BE2C (cell line): ENCODE results near the gene GAB4.
"Not testable (repeated sequence)": the region's sequence is repeated elsewhere in the genome, so short reads cannot be mapped to it uniquely, and the experiment has no call there.

Experiments used
- DNase-seq: peaks from one replicate; pipeline ENCODE4 v3.0.0-alpha.2; 2020
- H3K27me3 ChIP-seq: fragments of 250-450 bp; sonication (Bioruptor Pico); 2 replicates; pipeline ENCODE4 v1.5.1; 2020; ENCODE audit warnings: mild to moderate bottlenecking
- H3K36me3 ChIP-seq: fragments of 250-450 bp; sonication (Bioruptor Pico); 2 replicates; pipeline ENCODE4 v1.5.1; 2020; ENCODE audit warnings: mild to moderate bottlenecking
- H3K4me1 ChIP-seq: fragments of 250-450 bp; sonication (Bioruptor Pico); 2 replicates; pipeline ENCODE4 v1.5.1; 2020
- H3K4me3 ChIP-seq: 2 replicates; pipeline ENCODE4 v1.5.1; 2011; ENCODE audit warnings: low read depth, low read length
- H3K9me3 ChIP-seq: fragments of 250-450 bp; sonication (Bioruptor Pico); 2 replicates; pipeline ENCODE4 v1.5.1; 2020
- CTCF ChIP-seq: IDR thresholded peaks from 2 replicates; pipeline ENCODE4 v1.5.1; 2012; ENCODE audit warnings: mild to moderate bottlenecking, low read depth, low read length

The GAB4 gene

DNA sequence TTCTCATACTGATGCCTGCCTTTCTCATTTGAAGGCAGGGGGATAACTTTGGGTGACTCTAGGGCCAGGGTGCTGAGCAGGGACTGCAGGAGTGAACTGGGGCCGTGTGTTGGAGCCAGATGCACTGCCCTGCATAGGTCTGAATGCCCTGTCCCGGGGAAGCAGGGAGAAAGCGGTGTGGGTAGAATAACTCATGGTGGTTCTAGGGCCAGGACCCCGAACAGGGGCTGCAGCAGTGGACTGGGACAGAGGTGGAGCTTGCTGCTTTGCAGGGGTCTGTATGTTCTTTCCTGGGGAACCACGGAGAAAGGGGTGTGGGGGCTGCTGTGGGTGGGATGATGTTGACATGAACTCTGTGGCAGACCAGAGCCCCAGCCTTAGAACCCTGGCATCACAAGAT, 52.9 kb downstream of the GAB4 start:
- TF ChIP-seq CTCF: no peak
- Histone ChIP-seq H3K9me3 (no peaks in the 10 kb centered on the region), H3K4me1 (no peaks in the 10 kb centered on the region), H3K4me3 (no peak overlapping the region), H3K27me3 (no peaks in the 10 kb centered on the region), H3K36me3 (no peaks in the 10 kb centered on the region)
- no peak for DNase-seq

DNA sequence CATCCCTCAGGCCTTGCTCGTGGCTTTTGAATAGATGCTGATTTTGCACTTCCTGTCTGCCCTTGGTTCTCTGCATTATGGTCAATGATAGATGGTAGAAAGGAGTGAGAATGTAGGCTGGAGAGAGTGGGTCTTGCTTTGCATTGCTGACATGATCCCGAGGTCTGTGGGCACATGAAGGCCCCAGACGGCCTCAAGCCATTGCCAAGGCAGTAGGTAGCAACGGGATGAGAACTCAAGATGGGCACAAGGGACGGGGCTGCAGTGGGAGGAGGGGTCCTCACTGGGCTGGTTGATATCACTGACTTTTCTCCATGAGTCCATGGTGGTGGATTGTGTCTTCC, 54.0 kb downstream of the GAB4 start:
- Histone ChIP-seq H3K27me3 (no peaks in the 10 kb centered on the region), H3K36me3 (no peaks in the 10 kb centered on the region), H3K9me3 (no peaks in the 10 kb centered on the region), H3K4me3 (no peak overlapping the region), H3K4me1 (no peaks in the 10 kb centered on the region)
- DNase-seq: no peak
- no peak for TF ChIP-seq CTCF

GRCh38 chr22:16953206-16954059, 54.6 kb downstream of the GAB4 start:
- Histone ChIP-seq H3K4me1 (no peaks in the 10 kb centered on the region), H3K36me3 (no peaks in the 10 kb centered on the region), H3K27me3 (no peaks in the 10 kb centered on the region), H3K9me3 (no peaks in the 10 kb centered on the region), H3K4me3 (no peak overlapping the region)
- no peak for DNase-seq
- TF ChIP-seq CTCF: no peak

DNA sequence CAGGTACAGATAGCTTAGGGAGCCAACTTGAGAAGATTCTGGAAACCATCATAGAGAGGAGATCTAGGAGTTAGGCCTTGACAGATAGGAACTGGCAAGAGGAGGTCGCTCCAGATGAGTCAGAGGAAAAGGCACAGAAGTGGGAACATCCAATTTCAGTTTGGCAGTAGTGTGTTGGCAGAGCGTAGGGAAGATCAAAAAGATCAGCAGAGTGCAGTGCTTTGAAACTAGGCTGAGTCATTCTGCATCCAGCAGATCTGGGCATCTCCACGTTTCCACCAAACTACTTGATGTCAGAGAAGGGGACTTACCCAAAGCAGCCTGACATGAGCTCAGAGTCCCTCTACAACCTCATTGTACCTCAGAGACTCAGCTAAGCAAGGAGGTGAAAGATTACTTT, 58.5 kb downstream of the GAB4 start:
- no peak overlapping the region for H3K4me3 ChIP-seq
- no peaks in the 10 kb centered on the region for H3K27me3 ChIP-seq
- DNase-seq: no peak
- no peaks in the 10 kb centered on the region; the same call in 1 of the 2 replicates for H3K9me3 ChIP-seq
- TF ChIP-seq CTCF: no peak
- H3K36me3 ChIP-seq: no peaks in the 10 kb centered on the region
- H3K4me1 ChIP-seq: no peaks in the 10 kb centered on the region

- H3K27me3 ChIP-seq: no peaks in the 10 kb centered on the region
- no peaks in the 10 kb centered on the region for H3K9me3 ChIP-seq
- DNase-seq: no peak
- no peaks in the 10 kb centered on the region for H3K4me1 ChIP-seq
- no peak for TF ChIP-seq CTCF
- no peaks in the 10 kb centered on the region for H3K36me3 ChIP-seq
- no peak overlapping the region for H3K4me3 ChIP-seq
Measured at GRCh38 chr22:16937811-16938210, 70.2 kb downstream of the GAB4 start.

GRCh38 chr22:16937209-16937608, 70.8 kb downstream of the GAB4 start:
- not testable (repeated sequence) for H3K36me3 ChIP-seq, DNase-seq, H3K4me1 ChIP-seq, H3K9me3 ChIP-seq, H3K4me3 ChIP-seq, H3K27me3 ChIP-seq
